Measurements from ENCODE around the gene DCC.

GRCh38 chr18:52933356-52933755 lies 593.4 kb downstream of the DCC start:
- TF ChIP-seq CTCF (IDR thresholded peaks at IDR 0.05 in 2 of 3, conservative IDR thresholded peaks at IDR 0.05 in 1 of 3; ENCODE audit: insufficient read depth in 2 of 3, low read depth in 1 of 3, low read length in 3 of 3) = no peak
- TF ChIP-seq, protein P1, sequence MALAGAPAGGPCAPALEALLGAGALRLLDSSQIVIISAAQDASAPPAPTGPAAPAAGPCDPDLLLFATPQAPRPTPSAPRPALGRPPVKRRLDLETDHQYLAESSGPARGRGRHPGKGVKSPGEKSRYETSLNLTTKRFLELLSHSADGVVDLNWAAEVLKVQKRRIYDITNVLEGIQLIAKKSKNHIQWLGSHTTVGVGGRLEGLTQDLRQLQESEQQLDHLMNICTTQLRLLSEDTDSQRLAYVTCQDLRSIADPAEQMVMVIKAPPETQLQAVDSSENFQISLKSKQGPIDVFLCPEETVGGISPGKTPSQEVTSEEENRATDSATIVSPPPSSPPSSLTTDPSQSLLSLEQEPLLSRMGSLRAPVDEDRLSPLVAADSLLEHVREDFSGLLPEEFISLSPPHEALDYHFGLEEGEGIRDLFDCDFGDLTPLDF (CRISPR knock-in tag; IDR thresholded peaks at IDR 0.05) = no peak
- no peak for TF ChIP-seq TCF7L2 (IDR thresholded peaks at IDR 0.05; ENCODE audit: low read depth, low read length)
- TF ChIP-seq ZBTB34 (CRISPR knock-in tag; IDR thresholded peaks at IDR 0.05) = no peak
- no peak for TF ChIP-seq CBFB (CRISPR knock-in tag; IDR thresholded peaks at IDR 0.05)
- no peak for TF ChIP-seq MYBL2 (IDR thresholded peaks at IDR 0.05; ENCODE audit: low read depth)
- TF ChIP-seq MYBL2 (CRISPR knock-in tag; IDR thresholded peaks at IDR 0.05; ENCODE audit: borderline replicate concordance) = no peak
- TF ChIP-seq POLR2AphosphoS5 (IDR thresholded peaks at IDR 0.05; ENCODE audit: control insufficient read depth, insufficient read depth, low read depth, low read length) = no peak
- TF ChIP-seq SIX5 (IDR thresholded peaks at IDR 0.05; ENCODE audit: borderline replicate concordance in 1 of 2, insufficient read depth in 1 of 2, low read depth in 1 of 2, low read length in 2 of 2) = no peak
- no peak for TF ChIP-seq SP2 (IDR thresholded peaks at IDR 0.05; ENCODE audit: extremely low read depth, low read depth, low read length, poor library complexity, severe bottlenecking)
- TF ChIP-seq NR3C1 (CRISPR knock-in tag; IDR thresholded peaks at IDR 0.05) = no peak
- TF ChIP-seq POLR2A (conservative IDR thresholded peaks at IDR 0.05) = no peak

All from K562 (cell line).